NCI-H146 treated with DMSO at 0.1 percent for 48 hours (cell line): ENCODE results near the gene NUDT16L1.

Experiments used
- DNase-seq: peaks from one replicate; lab custom pipeline; 2025; ENCODE audit not compliant: unreplicated experiment; lab: John Stamatoyannopoulos, UW

Gene NUDT16L1

GRCh38 chr16:4693296-4693955 is at the start of gene NUDT16L1:
NUDT16L1 (plus strand) TSS chr16:4693562; CDS start chr16:4693727, 165 bp downstream.
- peak; percentile 92 for DNase-seq

GRCh38 chr16:4646773-4647643 is 46.4 kb upstream of the NUDT16L1 start:
- DNase-seq: no peak

GRCh38 chr16:4647644-4647980 is 45.8 kb upstream of the NUDT16L1 start:
- DNase-seq: no peak

- no peak for DNase-seq
These were observed 44.4 kb upstream of the NUDT16L1 start for GRCh38 chr16:4648917-4649316.

GRCh38 chr16:4649744-4650442 is 43.5 kb upstream of the NUDT16L1 start:
- no peak for DNase-seq

DNA sequence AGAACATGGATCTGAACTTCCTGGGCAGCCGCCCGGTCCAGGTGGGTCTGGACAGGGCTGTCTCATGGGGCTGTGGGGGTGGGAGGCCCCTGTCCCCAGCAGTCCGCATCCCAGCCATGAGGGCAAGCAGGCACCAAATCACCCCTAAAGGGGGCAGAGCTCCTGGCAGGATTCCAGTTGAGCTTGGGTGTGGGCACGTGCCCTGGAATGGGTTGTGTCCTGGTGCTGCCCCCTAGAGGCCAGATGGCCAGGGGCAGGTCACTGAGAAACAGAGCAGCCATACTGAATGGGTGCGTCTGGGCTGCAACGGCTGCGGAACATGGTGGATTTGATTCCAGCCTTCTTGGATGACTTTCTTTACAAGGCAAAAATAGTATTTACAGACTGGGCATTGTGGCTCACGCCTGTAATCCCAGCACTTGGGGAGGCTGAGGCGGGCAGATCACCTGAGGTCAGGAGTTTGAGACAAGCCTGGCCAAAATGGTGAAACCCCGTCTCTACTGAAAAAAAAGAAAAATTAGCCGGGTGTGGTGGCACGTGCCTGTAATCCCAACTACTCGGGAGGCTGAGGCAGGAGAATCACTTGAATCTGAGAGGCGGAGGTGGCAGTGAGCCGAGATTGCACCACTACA is 42.8 kb upstream of the NUDT16L1 start:
- peak; percentile 31 for DNase-seq

- DNase-seq: no peak
These were observed 41.5 kb upstream of the NUDT16L1 start for GRCh38 chr16:4651827-4652226.

GRCh38 chr16:4652561-4652960 is 40.8 kb upstream of the NUDT16L1 start:
- DNase-seq: no peak

DNA sequence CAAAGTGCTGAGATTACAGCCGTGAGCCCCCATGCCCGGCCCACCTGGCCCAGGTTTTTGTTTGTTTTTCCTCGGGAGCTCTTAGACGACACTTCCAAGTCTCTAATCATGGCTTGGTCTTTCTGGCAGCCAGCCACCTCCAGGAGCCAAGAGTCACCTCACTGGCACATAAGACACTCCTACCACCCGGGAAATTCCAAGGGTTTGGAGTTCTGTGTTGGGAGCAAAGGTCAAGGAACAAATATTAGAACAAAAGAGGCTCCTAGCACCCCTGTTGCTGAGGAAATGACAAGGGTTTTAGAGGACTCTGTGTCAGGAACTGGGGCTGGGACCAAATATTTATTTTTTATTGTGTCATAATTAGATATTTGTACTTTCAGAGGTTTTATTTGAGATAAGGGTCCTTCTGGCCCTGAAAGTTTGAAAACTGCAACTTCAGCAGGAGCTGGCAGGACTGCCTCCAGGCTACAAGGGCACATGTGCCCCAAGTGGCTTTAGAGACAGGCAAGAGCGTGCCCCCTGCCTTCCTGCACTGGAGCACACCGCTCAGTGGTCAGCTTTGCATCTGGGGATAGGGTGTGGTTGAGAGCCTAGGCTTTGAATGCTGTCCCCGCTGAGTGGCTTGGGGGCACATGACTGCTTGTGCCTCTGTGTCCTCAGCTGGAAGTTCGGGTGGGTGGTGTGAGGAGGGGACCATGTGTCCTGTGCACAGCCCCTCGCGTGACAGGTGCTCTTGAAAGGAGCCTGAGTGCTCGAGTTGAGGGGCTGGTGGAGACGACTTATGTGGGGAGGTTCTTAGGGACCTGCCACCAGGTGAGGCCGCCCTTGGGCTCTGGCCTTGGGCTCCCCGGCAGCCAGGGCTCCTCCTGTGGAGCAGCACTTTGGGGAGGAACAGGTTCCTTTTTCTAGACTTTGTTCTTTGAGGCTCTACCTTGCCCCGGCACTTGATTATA is 39.1 kb upstream of the NUDT16L1 start:
- DNase-seq: no peak

GRCh38 chr16:4654964-4655590 is 38.3 kb upstream of the NUDT16L1 start:
- no peak for DNase-seq

GRCh38 chr16:4655801-4656200 is 37.6 kb upstream of the NUDT16L1 start:
- no peak for DNase-seq

- no peak for DNase-seq
These were observed 37.1 kb upstream of the NUDT16L1 start for GRCh38 chr16:4656221-4656620.

GRCh38 chr16:4656695-4657686 is 36.4 kb upstream of the NUDT16L1 start:
- no peak for DNase-seq

DNA sequence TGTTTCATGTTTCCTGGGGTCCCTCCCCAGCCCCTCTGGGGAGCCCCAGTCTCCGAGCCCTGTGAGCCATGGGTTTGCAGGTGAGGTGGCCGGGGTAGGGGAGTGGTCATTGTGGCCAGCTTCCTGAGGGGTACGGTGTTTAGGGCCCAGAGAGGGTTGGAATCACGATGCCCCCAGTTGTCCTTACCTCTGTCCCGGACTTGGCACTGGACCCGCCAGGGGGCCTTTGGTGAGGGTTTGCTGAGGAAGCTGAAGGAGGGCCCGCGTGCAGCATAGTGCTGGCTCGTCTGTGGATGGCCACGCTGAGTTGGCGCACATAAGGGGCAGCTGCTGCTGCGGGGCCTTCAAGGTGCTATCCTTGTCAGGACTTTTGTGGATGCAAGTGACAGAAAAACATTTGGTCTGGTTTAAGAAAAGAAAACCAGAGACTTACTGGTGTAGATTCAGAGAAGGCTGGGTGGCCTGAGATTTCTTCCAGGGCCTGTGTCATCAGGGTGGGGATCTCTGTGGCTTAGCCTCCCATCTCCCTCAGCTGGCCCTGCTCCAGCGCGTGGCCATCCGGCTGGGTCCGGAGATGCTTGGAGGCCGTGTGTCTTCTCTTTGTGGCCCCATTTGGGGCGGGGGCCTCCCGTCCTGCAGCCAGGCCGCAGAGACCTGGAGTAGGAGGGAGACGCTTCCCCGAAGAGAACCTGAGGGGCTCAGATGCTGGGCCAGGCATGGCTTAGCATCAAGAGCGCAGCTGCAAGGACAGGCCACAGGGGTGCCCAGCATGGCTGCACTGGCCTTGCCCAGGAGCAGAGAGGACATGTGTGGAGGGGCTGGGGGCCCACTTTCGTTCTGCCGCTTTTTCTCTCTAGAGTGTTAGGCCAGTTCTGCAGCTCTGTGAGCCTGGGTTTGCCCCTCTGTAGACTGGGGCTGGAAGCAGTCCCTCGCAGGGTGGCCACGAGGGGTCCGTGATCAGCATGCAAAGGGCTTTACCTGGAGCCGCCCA is 33.7 kb upstream of the NUDT16L1 start:
- no peak for DNase-seq

- no peak for DNase-seq
These were observed 32.8 kb upstream of the NUDT16L1 start for GRCh38 chr16:4660454-4661007.

DNA sequence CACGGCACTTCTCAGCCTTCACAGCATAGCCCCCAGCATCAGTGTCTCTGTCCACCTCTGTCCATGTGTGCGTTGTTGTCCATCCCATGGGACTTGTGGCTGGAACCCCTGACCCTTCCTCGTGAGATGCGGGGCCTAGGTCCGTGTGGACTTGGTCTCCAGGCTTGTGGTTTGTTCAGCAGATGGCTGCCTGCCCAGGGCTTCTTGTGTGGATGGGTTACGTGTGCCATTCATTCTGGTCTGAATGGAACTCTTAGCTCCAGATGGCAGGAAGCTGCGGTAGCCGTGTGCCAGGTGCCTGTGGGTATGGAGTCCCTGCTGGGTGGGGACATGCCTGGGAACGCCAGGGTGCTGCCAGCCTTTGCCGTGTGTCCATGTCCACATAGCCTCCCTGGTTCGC is 31.7 kb upstream of the NUDT16L1 start:
- DNase-seq: no peak

DNA sequence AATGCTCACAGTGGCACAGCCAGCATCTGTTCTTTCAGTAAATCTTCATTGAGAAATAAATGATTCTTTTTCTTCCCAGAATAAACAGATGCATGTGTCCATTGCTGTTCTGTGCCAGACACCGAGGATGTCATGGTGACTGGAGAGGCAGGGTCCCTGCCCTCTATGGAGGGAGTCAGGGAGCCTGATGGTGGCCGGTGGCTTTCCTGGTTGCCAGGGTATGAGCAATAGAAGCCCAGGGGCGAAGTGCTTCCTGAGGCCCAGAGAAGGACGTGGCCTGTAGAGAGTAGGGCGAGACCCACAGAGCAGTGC is 29.9 kb upstream of the NUDT16L1 start:
- peak; percentile 82 for DNase-seq
